Pancreas (tissue), 10 donors: Measurements from ENCODE around the gene MYO7A. TPM values are rescaled to one million over a fixed set of nuclear protein-coding genes. Genes with fewer than 3 reads are reported as not detected.

Source experiments
- ATAC-seq, 4 donors: fragments of 200-7000 bp; cut with Tn5 transposase; one replicate each; pipeline versions ENCODE4 v1.8.0 to v1.9.1; 2020; ENCODE audit warnings: mild to moderate bottlenecking in 4 of 4, moderate library complexity in 4 of 4
- DNase-seq, 6 donors: peaks; one replicate each; pipeline ENCODE4 v3.0.0-alpha.2; 2020
- FAIRE-seq: peaks from 2 replicates; lab custom pipeline; 2012; peaks lifted over from hg19 to GRCh38; lab: Jason Lieb, UNC
- H3K27ac ChIP-seq, 4 donors: fragments of 200-600 bp; sonication (generic); 1 replicate in 3 of 4; 2 replicates in 1 of 4; pipeline versions ENCODE4 v1.5.0 to v1.8.0; 2020
- H3K27me3 ChIP-seq, 4 donors: fragments of 200-600 bp; one replicate each; pipeline ENCODE4 v1.8.0; 2021
- H3K36me3 ChIP-seq, 3 donors: fragments of 200-600 bp; sonication (generic) in 1 of 3; one replicate each; pipeline versions ENCODE4 v1.5.0 to v1.8.0; 2020 to 2021
- H3K4me1 ChIP-seq, 3 donors: fragments of 200-600 bp; one replicate each; pipeline ENCODE4 v1.8.0; 2021
- H3K4me3 ChIP-seq, 4 donors: fragments of 200-600 bp; sonication (generic) in 2 of 4; one replicate each; pipeline versions ENCODE4 v1.5.0 to v1.8.0; 2020 to 2021
- H3K9me3 ChIP-seq, 4 donors: fragments of 200-600 bp; one replicate each; pipeline ENCODE4 v1.8.0; 2021
- WGBS, 2 donors: extraction: QIAGEN DNeasy Blood & Tissue Kit; methylation state at CpG; one replicate each; pipeline ENCODE4 v1.1.7; 2013; 5-methylcytosine and 5-hydroxymethylcytosine counted together
- intact Hi-C, 3 donors: fragments of 100-400 bp; cut with DNase I; formaldehyde crosslinking; loops; one replicate each; pipeline versions ENCODE4 v1.11.1 to v1.14.2; 2022
- polyA plus RNA-seq, 2 donors: library from polyadenylated mRNA; stranded (reverse); fragments of 200-250 nt; gene quantifications; one replicate each; pipeline ENCODE4 v1.2.3, GENCODE V29; 2013
- total RNA-seq, 6 donors: library from RNA; stranded (reverse); fragmentation: NEBNext Ultra II Directional in 4 of 6; extraction: Animal tissue kit (Norgen Biotek cat#: 25700) in 4 of 6; gene quantifications; one replicate each; pipeline versions ENCODE4 v1.2.1 to v1.2.4, GENCODE V29; 2021 to 2023
- TF ChIP-seq, protein P1 (sequence below), 4 donors: fragments of 200-600 bp; sonication (generic) in 3 of 4; IDR thresholded peaks; one replicate each; pipeline versions ENCODE4 v1.5.0 to v1.8.0; 2021; ENCODE audit warnings: antibody characterized with exemption in 4 of 4
- donor health status: healthy with polysubstance abuse.
- donor health status: DM: no; HTN: no; CAD: no; lungs with moderate emphysema.
- donor health status: DM: no; HTN: no; CAD: no.
- donor health status: control.
- donor health status: control.
- donor health status: Bipolar disorder and iron deficiency.
- donor health status: DM: yes; HTN: yes; CAD: no.
- donor health status: DM: no; HTN: no; CAD: no.
- donor health status: DM: no; HTN: no; CAD: no.
- donor health status: DM: yes; HTN: yes; CAD: no.

MYO7A gene
- total and polyA plus RNA-seq, 8 donors, result 3.8 to 13.3 (median 7.1) TPM

- intact Hi-C loops, result loop anchor here in 1 of 3 donors (5.0 kb wide), 1 partner anchor 64 kb away; no protein-coding TSS in a partner anchor
- Histone ChIP-seq H3K4me1 (peaks cover 0 to 20% (median 0%) of the 10 kb centered on the region in 3 donors), H3K36me3 (no peaks in the 10 kb centered on the region), H3K4me3 (no peak overlapping the region), H3K27ac (no peak overlapping the region), H3K27me3 (no peaks in the 10 kb centered on the region), H3K9me3 (no peaks in the 10 kb centered on the region)
- TF ChIP-seq, protein P1, sequence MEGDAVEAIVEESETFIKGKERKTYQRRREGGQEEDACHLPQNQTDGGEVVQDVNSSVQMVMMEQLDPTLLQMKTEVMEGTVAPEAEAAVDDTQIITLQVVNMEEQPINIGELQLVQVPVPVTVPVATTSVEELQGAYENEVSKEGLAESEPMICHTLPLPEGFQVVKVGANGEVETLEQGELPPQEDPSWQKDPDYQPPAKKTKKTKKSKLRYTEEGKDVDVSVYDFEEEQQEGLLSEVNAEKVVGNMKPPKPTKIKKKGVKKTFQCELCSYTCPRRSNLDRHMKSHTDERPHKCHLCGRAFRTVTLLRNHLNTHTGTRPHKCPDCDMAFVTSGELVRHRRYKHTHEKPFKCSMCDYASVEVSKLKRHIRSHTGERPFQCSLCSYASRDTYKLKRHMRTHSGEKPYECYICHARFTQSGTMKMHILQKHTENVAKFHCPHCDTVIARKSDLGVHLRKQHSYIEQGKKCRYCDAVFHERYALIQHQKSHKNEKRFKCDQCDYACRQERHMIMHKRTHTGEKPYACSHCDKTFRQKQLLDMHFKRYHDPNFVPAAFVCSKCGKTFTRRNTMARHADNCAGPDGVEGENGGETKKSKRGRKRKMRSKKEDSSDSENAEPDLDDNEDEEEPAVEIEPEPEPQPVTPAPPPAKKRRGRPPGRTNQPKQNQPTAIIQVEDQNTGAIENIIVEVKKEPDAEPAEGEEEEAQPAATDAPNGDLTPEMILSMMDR (IDR thresholded peaks at IDR 0.05), result no peak
- ATAC-seq, result no peak
- WGBS, 2 donors, result 69 to 72% methylated on average over 3 of the region's 3 CpGs
- FAIRE-seq, result no peak
- DNase-seq, result no peak
These were observed 16.8 kb upstream of the MYO7A start for GRCh38 chr11:77111277-77111676.

GRCh38 chr11:77111946-77112345 lies 16.1 kb upstream of the MYO7A start:
- H3K4me3 ChIP-seq, result no peak overlapping the region
- 92 to 93% methylated on average over 6 of the region's 6 CpGs for WGBS, 2 donors
- ATAC-seq (no peak), DNase-seq (peak in 1 of 6 donors; percentile 30), FAIRE-seq (no peak)
- no peak overlapping the region for H3K27ac ChIP-seq
- no peaks in the 10 kb centered on the region for H3K27me3 ChIP-seq
- no peaks in the 10 kb centered on the region for H3K9me3 ChIP-seq
- TF ChIP-seq, protein P1 (IDR thresholded peaks at IDR 0.05), result no peak
- no peaks in the 10 kb centered on the region for H3K36me3 ChIP-seq
- intact Hi-C loops, result loop anchor here in 1 of 3 donors (5.0 kb wide), 1 partner anchor 65 kb away; no protein-coding TSS in a partner anchor
- peaks cover 0 to 13% (median 0%) of the 10 kb centered on the region in 3 donors for H3K4me1 ChIP-seq

DNA sequence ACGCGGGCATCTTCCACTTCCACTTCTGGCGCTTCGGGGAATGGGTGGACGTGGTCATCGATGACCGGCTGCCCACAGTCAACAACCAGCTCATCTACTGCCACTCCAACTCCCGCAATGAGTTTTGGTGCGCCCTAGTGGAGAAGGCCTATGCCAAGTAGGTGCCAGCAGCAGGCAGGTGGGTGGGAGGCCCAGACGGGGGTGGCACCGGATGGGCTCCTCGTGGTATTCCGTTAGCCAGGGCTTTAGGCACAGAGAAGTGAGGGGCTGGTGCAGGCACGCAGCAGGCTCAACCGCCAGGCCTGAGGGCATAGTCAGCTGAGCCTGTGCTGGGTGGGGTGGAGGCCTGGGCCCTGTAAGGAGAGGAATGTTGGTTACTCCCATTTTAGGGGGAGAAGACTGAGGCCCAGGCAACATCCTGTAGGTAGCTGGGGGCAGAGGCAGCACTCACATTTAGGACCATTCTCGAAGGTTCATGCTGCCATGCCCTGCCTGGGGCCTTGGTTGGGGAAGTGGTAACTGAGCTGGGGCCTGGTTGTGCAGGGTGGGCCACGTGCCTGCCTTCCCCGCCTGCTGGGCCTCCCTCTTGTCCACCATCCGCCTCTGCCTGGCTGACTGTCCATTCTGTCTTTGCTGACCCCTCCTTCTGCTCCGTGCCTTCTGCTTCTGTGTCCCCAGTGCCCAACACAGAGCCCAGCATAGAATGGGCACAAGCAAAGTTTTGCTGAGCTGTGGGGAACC lies 15.2 kb upstream of the MYO7A start:
- Histone ChIP-seq H3K27me3 (no peaks in the 10 kb centered on the region), H3K27ac (no peak overlapping the region), H3K4me3 (no peak overlapping the region), H3K4me1 (peaks cover 0 to 4% (median 0%) of the 10 kb centered on the region in 3 donors), H3K9me3 (no peaks in the 10 kb centered on the region), H3K36me3 (no peaks in the 10 kb centered on the region)
- FAIRE-seq, result no peak
- DNase-seq, result peak in 2 of 6 donors; percentile 14 to 56
- 90 to 91% methylated on average over 20 of the region's 20 CpGs for WGBS, 2 donors
- TF ChIP-seq, protein P1 (IDR thresholded peaks at IDR 0.05), result no peak
- no peak for ATAC-seq
- intact Hi-C loops, result loop anchor here in 1 of 3 donors (5.0 kb wide), 1 partner anchor 66 kb away; no protein-coding TSS in a partner anchor

DNA sequence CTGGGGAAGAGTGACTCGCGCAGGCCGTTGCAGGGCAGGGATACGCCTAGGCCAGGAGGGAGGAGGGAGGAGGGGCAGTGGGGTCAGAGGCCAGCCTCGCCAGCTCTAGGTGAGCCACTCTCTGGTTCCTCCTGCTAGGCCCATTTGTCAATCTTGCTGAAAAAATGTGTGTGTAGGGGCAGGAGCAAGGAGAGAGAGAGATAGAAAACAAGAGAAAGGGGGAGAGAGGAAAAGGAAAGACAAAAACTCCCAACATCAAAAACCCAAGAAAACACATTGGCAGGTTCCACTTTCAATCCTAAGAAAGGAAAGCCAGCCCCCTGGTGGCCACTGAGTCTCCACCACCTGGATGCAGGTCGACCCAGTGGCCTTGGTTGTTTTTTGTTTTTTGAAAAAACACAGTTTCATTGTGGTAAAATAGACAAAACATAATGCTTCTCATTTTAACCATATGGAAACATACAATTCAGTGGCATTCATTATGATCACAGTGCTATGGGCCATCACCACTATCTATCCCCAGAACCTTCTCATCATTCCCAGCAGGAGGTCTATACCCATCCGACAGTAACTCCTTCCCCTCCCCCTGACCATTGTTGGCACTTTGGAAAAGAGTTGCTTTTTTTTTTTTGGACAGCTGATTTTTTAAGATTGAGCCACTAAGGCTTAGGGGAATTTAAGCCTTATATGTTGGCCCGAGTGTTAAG lies 14.5 kb upstream of the MYO7A start:
- no peaks in the 10 kb centered on the region for H3K27me3 ChIP-seq
- no peaks in the 10 kb centered on the region for H3K9me3 ChIP-seq
- no peaks in the 10 kb centered on the region for H3K36me3 ChIP-seq
- FAIRE-seq, result no peak
- WGBS, 2 donors, result 67% methylated on average over 8 of the region's 8 CpGs
- TF ChIP-seq, protein P1 (IDR thresholded peaks at IDR 0.05), result peak in 3 of 4 donors; percentile 39 to 56 (median 51)
- ATAC-seq, result peak in 3 of 4 donors; percentile 59 to 75 (median 65)
- H3K4me3 ChIP-seq, result no peak overlapping the region
- H3K27ac ChIP-seq, result no peak overlapping the region
- intact Hi-C loops, result loop anchor here in 1 of 3 donors (5.0 kb wide), 1 partner anchor 66 kb away; no protein-coding TSS in a partner anchor
- peak in 3 of 6 donors; percentile 21 to 54 (median 45) for DNase-seq
- H3K4me1 ChIP-seq, result no peaks in the 10 kb centered on the region
